Stomach smooth muscle (tissue), 2 donors: ENCODE results near the gene DPEP2.

Experiments used
- H3K27ac ChIP-seq: one replicate; pipeline ENCODE4 v1.7.0; 2013; ENCODE audit warnings: mild to moderate bottlenecking, low read length, inconsistent platforms
- H3K27me3 ChIP-seq, 2 donors: one replicate each; pipeline ENCODE4 v1.7.0; 2013; ENCODE audit warnings: low read length in 2 of 2; ENCODE audit not compliant: insufficient read depth in 2 of 2, control insufficient read depth in 1 of 2
- H3K36me3 ChIP-seq, 2 donors: one replicate each; pipeline ENCODE4 v1.7.0; 2013; ENCODE audit warnings: low read length in 2 of 2; ENCODE audit not compliant: control insufficient read depth in 2 of 2, insufficient read depth in 2 of 2
- H3K4me1 ChIP-seq: one replicate; pipeline ENCODE4 v1.7.0; 2013; ENCODE audit warnings: low read length; ENCODE audit not compliant: control insufficient read depth, insufficient read depth
- H3K4me3 ChIP-seq, 2 donors: one replicate each; pipeline ENCODE4 v1.7.0; 2013; ENCODE audit warnings: low read length in 2 of 2
- H3K9ac ChIP-seq, 2 donors: one replicate each; pipeline ENCODE4 v1.7.0; 2013; ENCODE audit warnings: low read length in 2 of 2, mild to moderate bottlenecking in 1 of 2
- H3K9me3 ChIP-seq, 2 donors: one replicate each; pipeline ENCODE4 v1.7.0; 2013; ENCODE audit warnings: low read length in 2 of 2; ENCODE audit not compliant: control insufficient read depth in 2 of 2
- donor health status: healthy.
- donor health status: Pancreatic carcinoma.

DPEP2 gene

DNA sequence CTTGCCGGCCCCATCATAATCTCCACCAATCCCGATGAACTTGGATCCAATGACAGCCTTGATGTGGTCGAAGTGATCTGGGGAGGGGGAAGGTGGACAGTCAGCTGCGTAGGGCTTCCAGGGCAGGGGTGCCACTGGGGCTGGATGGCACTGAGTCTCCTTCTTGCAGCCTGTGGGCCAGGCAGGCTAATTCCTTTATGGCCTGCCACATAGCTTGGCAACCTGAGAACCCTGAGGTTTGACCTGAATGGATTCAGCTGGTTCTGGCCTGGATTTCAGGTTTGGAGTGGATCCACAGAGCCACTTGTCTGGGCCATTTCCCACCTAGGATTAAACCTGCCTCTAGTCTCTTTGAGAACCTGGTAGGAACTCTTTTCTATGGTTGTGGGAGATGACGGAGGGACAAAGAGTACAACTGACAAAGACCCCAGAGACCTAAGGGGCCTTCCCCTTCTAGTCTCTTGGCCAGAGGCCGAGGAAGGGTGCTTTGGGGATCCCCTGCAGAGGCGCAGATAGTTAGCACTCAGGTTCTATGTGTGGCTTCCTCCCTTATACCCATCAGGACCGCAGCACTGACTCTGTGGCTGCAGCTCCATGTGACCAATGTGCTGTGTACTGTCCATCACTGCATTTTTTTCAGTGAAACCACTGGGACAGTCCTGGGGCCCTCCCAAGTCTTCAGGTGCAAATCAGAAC, 9.8 kb downstream of the DPEP2 start:
- peaks cover 10% of the 10 kb centered on the region for H3K4me1 ChIP-seq
- no peak overlapping the region for H3K4me3 ChIP-seq
- no peaks in the 10 kb centered on the region for H3K9me3 ChIP-seq
- H3K27ac ChIP-seq, result no peak overlapping the region
- H3K27me3 ChIP-seq, result no peaks in the 10 kb centered on the region
- no peaks in the 10 kb centered on the region for H3K36me3 ChIP-seq
- H3K9ac ChIP-seq, result no peak overlapping the region

GRCh38 chr16:67988675-67989074, 10.6 kb downstream of the DPEP2 start:
- Histone ChIP-seq H3K4me1 (peaks cover 8% of the 10 kb centered on the region), H3K27ac (no peak overlapping the region), H3K27me3 (no peaks in the 10 kb centered on the region), H3K9me3 (no peaks in the 10 kb centered on the region), H3K4me3 (no peak overlapping the region), H3K9ac (no peak overlapping the region), H3K36me3 (no peaks in the 10 kb centered on the region)

GRCh38 chr16:67987460-67988160, 11.7 kb downstream of the DPEP2 start:
- no peaks in the 10 kb centered on the region for H3K27me3 ChIP-seq
- no peaks in the 10 kb centered on the region for H3K9me3 ChIP-seq
- no peaks in the 10 kb centered on the region for H3K36me3 ChIP-seq
- H3K4me3 ChIP-seq, result no peak overlapping the region
- no peak overlapping the region for H3K9ac ChIP-seq
- no peak overlapping the region for H3K27ac ChIP-seq
- H3K4me1 ChIP-seq, result no peaks in the 10 kb centered on the region

DNA sequence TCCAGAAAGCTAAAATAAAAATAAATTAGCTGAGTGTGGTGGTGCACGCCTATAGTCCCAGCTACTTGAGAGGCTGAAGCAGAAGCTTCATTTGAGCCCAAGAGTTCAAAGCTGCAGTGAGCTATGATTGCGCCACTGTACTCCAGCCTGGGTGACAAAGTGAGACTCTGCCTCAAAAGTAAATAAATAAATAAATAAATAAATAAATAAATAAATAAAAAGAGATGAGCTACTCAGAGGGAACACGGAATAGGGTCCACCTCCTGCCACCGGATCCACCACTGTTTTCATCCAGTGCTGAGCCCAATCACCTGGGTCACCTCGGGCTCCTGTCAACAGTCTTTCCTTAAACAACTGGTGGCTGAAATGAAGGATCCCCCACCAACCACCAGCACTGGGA, 12.3 kb downstream of the DPEP2 start:
- H3K36me3 ChIP-seq, result no peaks in the 10 kb centered on the region
- no peak overlapping the region for H3K9ac ChIP-seq
- no peaks in the 10 kb centered on the region for H3K27me3 ChIP-seq
- H3K4me3 ChIP-seq, result no peak overlapping the region
- no peak overlapping the region for H3K27ac ChIP-seq
- no peaks in the 10 kb centered on the region for H3K9me3 ChIP-seq
- H3K4me1 ChIP-seq, result no peaks in the 10 kb centered on the region

GRCh38 chr16:67982011-67982696, 17.1 kb downstream of the DPEP2 start:
- H3K9ac ChIP-seq, result no peak overlapping the region
- H3K9me3 ChIP-seq, result no peaks in the 10 kb centered on the region
- peaks cover 0 to 4% of the 10 kb centered on the region in 2 donors for H3K27me3 ChIP-seq
- no peaks in the 10 kb centered on the region for H3K4me1 ChIP-seq
- H3K4me3 ChIP-seq, result no peak overlapping the region
- H3K27ac ChIP-seq, result no peak overlapping the region
- H3K36me3 ChIP-seq, result no peaks in the 10 kb centered on the region

DNA sequence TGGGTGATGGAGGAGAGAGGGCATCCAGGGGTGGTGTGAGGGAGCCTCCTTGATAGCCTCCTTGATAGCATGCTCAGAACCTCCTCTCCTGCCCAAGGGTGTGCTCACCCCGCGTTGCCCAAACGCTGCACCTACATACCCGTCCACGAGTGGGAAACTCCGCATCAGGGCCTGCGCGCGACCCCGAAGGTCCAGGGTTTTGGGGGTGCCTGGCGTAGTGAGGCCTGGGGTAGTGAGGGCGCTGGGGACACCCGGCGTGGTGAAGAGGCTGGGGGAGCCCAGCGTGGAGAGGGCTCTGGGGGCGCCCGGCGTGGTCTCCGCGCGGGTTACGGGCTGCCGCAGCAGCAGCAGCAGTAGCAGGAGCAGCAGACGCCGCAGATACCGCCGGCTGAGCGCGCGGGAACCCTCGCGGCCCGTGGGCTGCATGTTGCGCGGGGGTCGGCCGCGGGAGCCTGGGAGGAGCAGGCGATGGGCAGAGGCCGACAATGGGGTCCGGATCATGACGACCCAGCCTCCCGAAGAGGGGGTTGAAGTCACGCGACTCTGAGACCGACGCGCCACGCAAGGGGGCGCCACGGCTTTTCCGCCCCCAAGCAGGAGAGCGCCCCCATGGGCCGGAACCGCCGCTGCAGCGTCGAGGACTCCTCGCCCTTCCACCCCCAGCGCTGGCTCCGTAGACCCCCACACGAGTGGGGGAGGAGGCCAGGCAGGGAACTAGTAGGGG, 19.2 kb downstream of the DPEP2 start, which contains the start of gene DPEP3:
DPEP3 (minus strand) TSS at position 545 of the 724 bp plus-strand sequence; CDS start at position 426, 119 bp downstream.
- H3K9me3 ChIP-seq, result no peaks in the 10 kb centered on the region
- H3K4me3 ChIP-seq, result no peak within 1 kb of the TSS
- no peaks in the 10 kb centered on the region for H3K36me3 ChIP-seq
- H3K27me3 ChIP-seq, result peaks cover 0 to 4% of the 10 kb centered on the region in 2 donors
- H3K9ac ChIP-seq, result no peak within 1 kb of the TSS
- no peak within 1 kb of the TSS for H3K27ac ChIP-seq
- no peaks in the 10 kb centered on the region for H3K4me1 ChIP-seq

DNA sequence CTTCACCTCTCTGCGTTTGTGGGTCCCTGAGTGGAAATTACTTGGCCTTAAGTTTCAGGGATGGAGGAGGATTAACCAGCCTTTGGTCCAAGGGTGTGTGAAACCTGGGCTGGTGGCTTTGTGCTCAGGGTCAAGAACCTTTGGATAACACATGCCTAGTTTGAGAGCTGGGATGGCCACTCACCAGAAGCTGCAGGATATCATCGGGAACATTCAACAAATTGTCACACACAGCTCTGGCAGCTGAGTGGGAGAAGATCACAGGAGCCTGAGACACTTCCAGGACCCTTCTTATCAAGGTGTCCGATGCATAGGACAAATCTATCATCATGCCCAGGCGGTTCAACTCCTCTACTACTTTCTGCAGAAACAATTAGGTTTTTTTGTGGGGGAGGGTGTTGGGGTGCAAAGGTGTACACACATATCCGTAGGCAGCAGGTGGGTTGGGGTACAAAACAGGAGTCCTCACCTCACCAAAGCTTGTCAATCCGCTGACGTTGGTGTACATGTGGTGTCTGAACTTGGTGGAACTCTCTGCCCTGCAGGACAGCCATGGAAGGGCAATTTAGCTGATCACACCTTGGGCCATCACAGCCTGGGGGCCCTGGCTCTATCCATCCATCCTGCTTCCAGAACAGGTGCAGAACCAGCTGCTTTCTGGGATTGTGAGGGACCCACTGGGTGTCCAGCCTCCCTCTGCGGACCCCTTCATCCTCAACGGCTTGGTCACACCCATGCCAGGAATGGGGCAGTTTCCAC, 21.6 kb downstream of the DPEP2 start:
- Histone ChIP-seq H3K4me3 (no peak overlapping the region), H3K9me3 (no peaks in the 10 kb centered on the region), H3K27me3 (peaks cover 0 to 4% of the 10 kb centered on the region in 2 donors), H3K9ac (no peak overlapping the region), H3K36me3 (no peaks in the 10 kb centered on the region), H3K27ac (no peak overlapping the region), H3K4me1 (no peaks in the 10 kb centered on the region)

GRCh38 chr16:67977005-67977404, 22.3 kb downstream of the DPEP2 start:
- no peak overlapping the region for H3K27ac ChIP-seq

GRCh38 chr16:67976205-67976604, 23.1 kb downstream of the DPEP2 start:
- H3K4me3 ChIP-seq, result no peak overlapping the region
- peaks cover 0 to 4% of the 10 kb centered on the region in 2 donors for H3K27me3 ChIP-seq
- no peaks in the 10 kb centered on the region for H3K36me3 ChIP-seq
- no peaks in the 10 kb centered on the region for H3K4me1 ChIP-seq
- H3K9me3 ChIP-seq, result no peaks in the 10 kb centered on the region
- H3K9ac ChIP-seq, result no peak overlapping the region
- no peak overlapping the region for H3K27ac ChIP-seq

More at GRCh38 chr16:67977005-67977404, 22.3 kb downstream of the DPEP2 start:
- no peaks in the 10 kb centered on the region for H3K4me1 ChIP-seq
- H3K36me3 ChIP-seq, result no peaks in the 10 kb centered on the region
- peaks cover 0 to 4% of the 10 kb centered on the region in 2 donors for H3K27me3 ChIP-seq
- H3K9me3 ChIP-seq, result no peaks in the 10 kb centered on the region
- H3K4me3 ChIP-seq, result no peak overlapping the region
- no peak overlapping the region for H3K9ac ChIP-seq
